ENCODE data around the gene DACH1.

GRCh38 chr13:71838842-71839241 lies 28.2 kb downstream of the DACH1 start:
- TF ChIP-seq CTCF (IDR thresholded peaks at IDR 0.05; ENCODE audit: low read depth, low read length), result no peak
- TF ChIP-seq EZH2phosphoT487 (IDR thresholded peaks at IDR 0.05; ENCODE audit: low read depth), result no peak
